Measurements from ENCODE around the gene STK16.

Gene STK16

DNA sequence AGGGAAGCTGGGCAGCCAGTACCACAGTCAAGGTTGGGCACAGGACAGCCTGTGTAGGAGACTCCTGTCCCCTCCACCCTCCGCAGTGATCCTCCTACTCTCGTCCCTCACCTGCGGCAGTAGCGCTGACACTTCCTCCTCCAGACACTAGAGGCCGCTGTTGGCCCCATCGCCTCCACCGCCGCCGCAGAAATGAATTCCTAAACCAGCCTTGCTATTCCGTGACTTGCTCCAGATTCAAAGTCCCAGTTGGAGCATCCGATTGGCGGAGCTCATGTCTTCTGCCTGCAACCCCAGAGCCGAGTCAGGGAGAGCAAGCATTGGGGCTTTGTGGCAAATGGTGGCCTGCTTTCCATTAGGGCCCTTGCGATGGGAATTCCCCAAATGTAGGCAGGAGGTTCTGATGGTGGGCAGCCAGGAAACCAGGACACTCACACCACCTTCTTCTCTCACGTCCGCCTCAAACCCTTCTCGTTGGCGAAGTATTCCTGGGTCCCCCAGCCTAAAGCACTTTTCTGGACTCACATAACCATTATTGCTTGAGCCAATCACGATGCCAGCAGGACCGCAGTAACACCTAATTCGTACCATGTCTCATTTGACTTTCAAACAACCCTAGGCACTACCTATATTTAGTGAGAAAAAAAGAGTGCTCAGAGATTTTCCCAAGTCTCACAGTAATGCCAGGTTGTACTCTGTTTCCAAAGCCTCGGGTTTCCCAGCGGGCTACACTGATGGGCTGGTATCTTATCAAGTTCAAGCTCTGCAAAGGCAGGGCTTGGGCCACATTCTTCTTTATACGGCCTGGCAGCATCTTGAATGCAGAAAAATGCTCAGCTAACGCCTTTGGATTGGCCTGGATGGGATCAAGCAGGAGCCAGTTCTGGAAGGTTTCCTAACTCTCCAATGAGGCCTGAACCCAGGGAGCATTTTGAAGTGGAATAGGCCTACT, 32.7 kb downstream of the STK16 start:
- peak; percentile 79 for DNase-seq (ENCODE audit: low spot score)
- TF ChIP-seq, protein P1, sequence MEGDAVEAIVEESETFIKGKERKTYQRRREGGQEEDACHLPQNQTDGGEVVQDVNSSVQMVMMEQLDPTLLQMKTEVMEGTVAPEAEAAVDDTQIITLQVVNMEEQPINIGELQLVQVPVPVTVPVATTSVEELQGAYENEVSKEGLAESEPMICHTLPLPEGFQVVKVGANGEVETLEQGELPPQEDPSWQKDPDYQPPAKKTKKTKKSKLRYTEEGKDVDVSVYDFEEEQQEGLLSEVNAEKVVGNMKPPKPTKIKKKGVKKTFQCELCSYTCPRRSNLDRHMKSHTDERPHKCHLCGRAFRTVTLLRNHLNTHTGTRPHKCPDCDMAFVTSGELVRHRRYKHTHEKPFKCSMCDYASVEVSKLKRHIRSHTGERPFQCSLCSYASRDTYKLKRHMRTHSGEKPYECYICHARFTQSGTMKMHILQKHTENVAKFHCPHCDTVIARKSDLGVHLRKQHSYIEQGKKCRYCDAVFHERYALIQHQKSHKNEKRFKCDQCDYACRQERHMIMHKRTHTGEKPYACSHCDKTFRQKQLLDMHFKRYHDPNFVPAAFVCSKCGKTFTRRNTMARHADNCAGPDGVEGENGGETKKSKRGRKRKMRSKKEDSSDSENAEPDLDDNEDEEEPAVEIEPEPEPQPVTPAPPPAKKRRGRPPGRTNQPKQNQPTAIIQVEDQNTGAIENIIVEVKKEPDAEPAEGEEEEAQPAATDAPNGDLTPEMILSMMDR (IDR thresholded peaks at IDR 0.05; ENCODE audit: extremely low read depth, missing control alignments) = peak; percentile 85

DNA sequence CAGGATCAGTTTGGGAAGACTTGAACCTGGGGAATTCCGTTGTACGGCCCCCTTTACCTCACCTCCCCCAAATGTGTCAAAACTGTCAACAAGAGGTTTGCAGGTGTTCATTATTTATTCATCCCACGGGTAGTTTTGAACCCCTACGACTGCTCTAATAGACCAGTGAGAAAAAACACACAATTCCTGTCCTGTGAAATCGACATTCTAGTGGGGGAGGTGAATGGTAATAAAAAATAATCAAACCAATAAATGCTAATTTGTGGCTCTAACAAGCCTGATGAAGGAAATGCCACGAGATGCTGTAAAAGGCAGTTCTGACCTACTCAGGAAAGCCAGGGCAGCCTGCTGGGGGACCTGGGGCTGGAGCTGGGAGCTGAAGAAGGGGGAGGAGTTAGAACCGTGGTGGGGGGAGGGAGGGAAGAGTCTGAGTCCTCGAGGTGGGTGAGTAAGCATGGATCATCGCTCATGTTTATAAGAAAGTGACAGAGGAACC, 33.4 kb downstream of the STK16 start:
- DNase-seq (ENCODE audit: low spot score) = peak; percentile 35
- TF ChIP-seq, protein P1 (IDR thresholded peaks at IDR 0.05; ENCODE audit: extremely low read depth, missing control alignments) = no peak

DNA sequence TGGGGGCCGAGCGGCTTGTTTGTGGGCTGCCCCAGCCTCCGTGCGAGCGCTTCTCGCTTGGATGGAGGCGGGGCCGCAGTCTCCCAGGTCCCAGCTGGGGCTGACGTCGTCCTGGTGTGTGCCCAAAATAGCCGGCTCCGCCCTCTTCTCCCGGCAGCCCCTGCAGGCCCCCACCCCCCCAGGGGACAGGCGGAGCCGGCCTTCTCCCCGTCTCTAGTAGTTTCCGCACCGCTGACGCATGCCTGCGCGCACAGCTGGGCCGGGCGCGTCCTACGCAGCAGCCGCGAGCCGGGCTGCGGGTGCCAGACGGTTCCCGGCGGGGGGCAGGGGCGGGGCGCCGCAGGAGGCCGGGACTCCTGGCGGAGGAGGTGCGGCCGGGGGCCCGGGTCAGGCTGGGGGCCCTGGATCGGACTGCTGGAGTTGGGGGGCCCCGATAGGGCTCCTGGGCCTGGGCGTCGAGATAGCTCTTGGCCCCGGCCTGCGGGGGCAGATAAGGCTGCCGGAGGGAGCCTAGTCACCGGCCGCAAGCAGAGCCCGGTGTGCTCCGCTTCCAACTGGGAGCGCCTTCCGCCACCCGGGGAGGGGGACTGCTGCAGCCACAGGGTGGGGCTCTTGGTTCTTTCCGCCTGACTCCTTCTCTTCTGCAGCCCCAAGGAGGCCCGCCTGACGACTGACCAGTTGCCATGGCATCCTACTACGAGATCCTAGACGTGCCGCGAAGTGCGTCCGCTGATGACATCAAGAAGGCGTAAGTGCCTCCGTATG, 34.1 kb downstream of the STK16 start, which contains the start of gene DNAJB2:
Gene DNAJB2 (plus strand): TSS at position 216 of the 765 bp plus-strand sequence. CDS start 468 bp downstream, at position 684.
- DNase-seq (ENCODE audit: low spot score) = peak; percentile 100
- TF ChIP-seq, protein P1 (IDR thresholded peaks at IDR 0.05; ENCODE audit: extremely low read depth, missing control alignments) = no peak

DNA sequence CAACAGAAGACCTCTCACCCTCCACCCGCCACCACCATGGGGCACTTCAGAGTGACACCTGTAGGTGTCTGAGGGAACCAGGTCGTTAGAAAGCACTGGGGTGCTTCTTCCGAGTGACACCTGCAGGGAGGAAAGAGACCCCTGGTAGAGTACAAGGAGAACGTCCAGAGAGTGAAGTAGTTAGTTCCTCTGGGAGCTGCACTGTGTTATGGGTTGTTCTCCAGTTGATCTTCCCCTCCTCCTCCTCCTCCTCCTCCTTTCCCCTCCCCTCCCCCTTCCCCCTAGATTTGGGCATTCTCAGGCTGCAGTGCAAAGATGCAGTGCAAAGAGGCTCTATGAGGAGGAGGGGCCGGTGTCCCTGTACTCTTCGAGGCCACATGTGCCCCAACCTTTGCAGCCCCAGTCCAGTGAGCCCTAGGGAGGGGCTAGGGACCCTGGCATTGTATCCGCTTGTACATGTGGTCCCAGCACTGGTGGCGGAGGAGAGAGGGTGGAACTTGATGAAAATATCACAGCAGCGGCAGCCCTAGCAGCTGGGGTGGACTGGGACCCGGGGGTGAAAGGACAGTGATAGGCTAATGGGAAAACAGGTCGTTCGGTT, 34.7 kb downstream of the STK16 start:
- DNase-seq (ENCODE audit: low spot score) = no peak
- TF ChIP-seq, protein P1 (IDR thresholded peaks at IDR 0.05; ENCODE audit: extremely low read depth, missing control alignments) = peak; percentile 8

DNA sequence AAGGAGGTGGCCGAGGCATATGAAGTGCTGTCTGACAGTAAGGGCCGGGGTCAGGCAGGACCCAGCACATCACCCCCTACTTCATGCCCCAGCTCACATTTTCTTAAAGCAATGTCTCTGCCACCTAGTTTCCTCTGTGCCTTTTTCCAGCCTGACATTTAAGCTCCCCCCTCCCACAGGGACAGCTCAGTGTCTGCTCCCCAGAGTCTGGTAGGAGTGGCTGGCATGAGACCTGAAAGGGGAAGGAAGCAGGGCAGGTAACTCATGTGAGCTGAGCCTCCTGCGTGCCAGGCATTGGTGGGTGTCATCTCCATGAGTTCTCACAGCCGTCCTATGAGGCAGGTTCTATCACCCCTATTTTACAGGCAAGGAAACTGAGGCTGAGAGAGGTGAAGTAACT, 35.4 kb downstream of the STK16 start:
- TF ChIP-seq, protein P1 (IDR thresholded peaks at IDR 0.05; ENCODE audit: extremely low read depth, missing control alignments) = no peak
- no peak for DNase-seq (ENCODE audit: low spot score)

DNA sequence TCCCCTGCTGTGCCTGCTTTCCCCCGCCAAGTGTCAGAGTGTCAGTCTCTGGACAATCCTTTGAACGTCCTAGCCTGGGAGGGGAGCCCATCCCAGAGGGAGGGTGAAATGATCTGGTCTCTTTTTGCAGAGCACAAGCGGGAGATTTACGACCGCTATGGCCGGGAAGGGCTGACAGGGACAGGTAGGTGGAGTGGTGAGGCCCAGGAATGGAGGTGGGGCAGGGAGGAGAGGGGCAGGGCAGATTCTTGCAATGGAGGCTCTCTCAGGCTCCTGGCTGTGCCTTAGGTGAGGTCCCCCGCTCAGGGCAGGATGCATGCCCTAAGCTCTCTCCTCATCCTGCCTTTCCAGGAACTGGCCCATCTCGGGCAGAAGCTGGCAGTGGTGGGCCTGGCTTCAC, 36.3 kb downstream of the STK16 start:
- no peak for DNase-seq (ENCODE audit: low spot score)
- TF ChIP-seq, protein P1 (IDR thresholded peaks at IDR 0.05; ENCODE audit: extremely low read depth, missing control alignments) = no peak

Data from GM20000 (cell line).